CD4-positive, alpha-beta T cell (primary cell): ENCODE results near the gene RNF223. TPM values are rescaled to one million over a fixed set of nuclear protein-coding genes. Genes with fewer than 3 reads are reported as not detected.

Experiments used
- ATAC-seq: fragments of 200-7000 bp; cut with Tn5 transposase; one replicate; pipeline ENCODE4 v1.10.0; 2022; ENCODE audit warnings: mild to moderate bottlenecking; ENCODE audit not compliant: poor library complexity
- CTCF ChIA-PET: fragments of 350-600 bp; sonication (Branson Sonifier 250); formaldehyde crosslinking; loops from one replicate; lab custom pipeline; 2021; ENCODE audit warnings: antibody characterized with exemption, inconsistent platforms; lab: Charles Lee
- POLR2A ChIA-PET: fragments of 350-600 bp; sonication (Branson Sonifier 250); formaldehyde crosslinking; loops from one replicate; lab custom pipeline; 2021; ENCODE audit warnings: antibody characterized with exemption, inconsistent platforms; lab: Charles Lee
- DNase-seq, 14 experiments: peaks; one replicate each; pipeline ENCODE4 v3.0.0-alpha.2; 2013 to 2020; ENCODE audit warnings: mixed read lengths in 2 of 14
- H3K27ac ChIP-seq, 2 donors: one replicate each; pipeline versions ENCODE4 v1.5.1 to v1.7.0; 2013; ENCODE audit warnings: low read length in 2 of 2, low read depth in 1 of 2, mild to moderate bottlenecking in 1 of 2
- H3K27me3 ChIP-seq, 2 experiments: 1 replicate in 1 of 2; 2 replicates in 1 of 2; pipeline versions ENCODE4 v1.6.1 to v1.7.0; 2013; ENCODE audit warnings: low read length in 2 of 2, control low read depth in 1 of 2, mild to moderate bottlenecking in 1 of 2, moderate library complexity in 1 of 2; ENCODE audit not compliant: insufficient read depth in 2 of 2, control insufficient read depth in 1 of 2
- H3K36me3 ChIP-seq: one replicate; pipeline ENCODE4 v1.6.1; 2013; ENCODE audit warnings: low read length, control low read depth; ENCODE audit not compliant: insufficient read depth
- H3K4me1 ChIP-seq: one replicate; pipeline ENCODE4 v1.6.1; 2013; ENCODE audit warnings: low read length, control low read depth; ENCODE audit not compliant: insufficient read depth
- H3K4me3 ChIP-seq: one replicate; pipeline ENCODE4 v1.5.1; 2013; ENCODE audit warnings: mild to moderate bottlenecking, low read length, moderate library complexity
- H3K9me3 ChIP-seq, 2 experiments: 1 replicate in 1 of 2; 2 replicates in 1 of 2; pipeline versions ENCODE4 v1.6.1 to v1.7.0; 2013; ENCODE audit warnings: low read length in 2 of 2, mild to moderate bottlenecking in 2 of 2, control low read depth in 1 of 2, moderate library complexity in 1 of 2; ENCODE audit not compliant: control insufficient read depth in 1 of 2, insufficient read depth in 1 of 2
- H3K27ac Mint-ChIP-seq: one replicate; pipeline ENCODE4 v1.8.0; 2020; ENCODE audit warnings: mixed read lengths
- H3K27me3 Mint-ChIP-seq: one replicate; pipeline ENCODE4 v1.8.0; 2021; ENCODE audit warnings: mixed read lengths
- H3K36me3 Mint-ChIP-seq: one replicate; pipeline ENCODE4 v1.8.0; 2021; ENCODE audit warnings: low read depth, mixed read lengths
- H3K4me1 Mint-ChIP-seq: one replicate; pipeline ENCODE4 v1.8.0; 2021; ENCODE audit warnings: low read depth, mixed read lengths
- H3K4me3 Mint-ChIP-seq: one replicate; pipeline ENCODE4 v1.8.0; 2020; ENCODE audit warnings: mild to moderate bottlenecking, mixed read lengths
- H3K9me3 Mint-ChIP-seq: one replicate; pipeline ENCODE4 v1.8.0; 2020; ENCODE audit warnings: mixed read lengths
- CTCF ChIP-seq: fragments of 200-600 bp; IDR thresholded peaks from one replicate; pipeline ENCODE4 v1.8.0; 2022; ENCODE audit warnings: antibody characterized with exemption, mild to moderate bottlenecking
- intact Hi-C, 2 experiments: fragments of 100-400 bp; cut with DNase I in 1 of 2; cut with micrococcal nuclease in 1 of 2; formaldehyde crosslinking; loops; one replicate each; pipeline versions ENCODE4 v1.15.1 to v1.9.0; 2023 to 2025; cut with DNase I, micrococcal nuclease
- total RNA-seq, 174 experiments: library from RNA in 2 of 174; stranded (reverse) in 2 of 174; gene quantifications; one replicate each; pipeline ENCODE4 v1.2.3 and lab custom pipeline; 2021 to 2026

The RNF223 gene
- total RNA-seq, 2 experiments from 2014 or later, result not detected

GRCh38 chr1:1092894-1093609 lies 18.9 kb upstream of the RNF223 start:
- no peaks in the 10 kb centered on the region for H3K4me1 Mint-ChIP-seq
- Histone ChIP-seq H3K27me3 (no peaks in the 10 kb centered on the region), H3K4me3 (no peak overlapping the region), H3K27ac (no peak overlapping the region), H3K36me3 (no peaks in the 10 kb centered on the region), H3K4me1 (no peaks in the 10 kb centered on the region), H3K9me3 (peaks cover 0 to 8% of the 10 kb centered on the region in 2 experiments)
- intact Hi-C loops, result no loop called here
- H3K27ac Mint-ChIP-seq, result no peak overlapping the region
- ChIA-PET POLR2A (no interaction called here), CTCF (no interaction called here)
- no peak overlapping the region for H3K4me3 Mint-ChIP-seq
- ATAC-seq, result no peak
- no peaks in the 10 kb centered on the region for H3K27me3 Mint-ChIP-seq
- H3K9me3 Mint-ChIP-seq, result no peaks in the 10 kb centered on the region
- TF ChIP-seq CTCF, result no peak
- no peaks in the 10 kb centered on the region for H3K36me3 Mint-ChIP-seq
- peak in 1 of 14 experiments; percentile 25 for DNase-seq

- CTCF ChIA-PET, result no interaction called here
- Histone ChIP-seq H3K36me3 (no peaks in the 10 kb centered on the region), H3K4me1 (no peaks in the 10 kb centered on the region), H3K27ac (no peak overlapping the region), H3K9me3 (peaks cover 0 to 6% of the 10 kb centered on the region in 2 experiments), H3K27me3 (no peaks in the 10 kb centered on the region), H3K4me3 (no peak overlapping the region)
- no peaks in the 10 kb centered on the region for H3K27me3 Mint-ChIP-seq
- intact Hi-C loops, result no loop called here
- no peaks in the 10 kb centered on the region for H3K36me3 Mint-ChIP-seq
- TF ChIP-seq CTCF, result no peak
- POLR2A ChIA-PET, result no interaction called here
- ATAC-seq (no peak), DNase-seq (peak in 2 of 14 experiments; percentile 1 to 20)
- H3K9me3 Mint-ChIP-seq, result no peaks in the 10 kb centered on the region
- no peak overlapping the region for H3K4me3 Mint-ChIP-seq
- H3K27ac Mint-ChIP-seq, result no peak overlapping the region
- no peaks in the 10 kb centered on the region for H3K4me1 Mint-ChIP-seq
Observed at GRCh38 chr1:1092149-1092855, 18.2 kb upstream of the RNF223 start.

- no peak overlapping the region for H3K4me3 Mint-ChIP-seq
- no peaks in the 10 kb centered on the region for H3K4me1 Mint-ChIP-seq
- CTCF ChIA-PET, result no interaction called here
- Histone ChIP-seq H3K4me1 (no peaks in the 10 kb centered on the region), H3K27ac (no peak overlapping the region), H3K4me3 (no peak overlapping the region), H3K9me3 (peaks cover 0 to 5% of the 10 kb centered on the region in 2 experiments), H3K36me3 (no peaks in the 10 kb centered on the region), H3K27me3 (no peaks in the 10 kb centered on the region)
- H3K27ac Mint-ChIP-seq, result no peak overlapping the region
- ATAC-seq, result peak; percentile 41
- no peaks in the 10 kb centered on the region for H3K27me3 Mint-ChIP-seq
- POLR2A ChIA-PET, result no interaction called here
- H3K9me3 Mint-ChIP-seq, result no peaks in the 10 kb centered on the region
- intact Hi-C loops, result no loop called here
- no peak for TF ChIP-seq CTCF
- H3K36me3 Mint-ChIP-seq, result no peaks in the 10 kb centered on the region
- DNase-seq, result peak in 1 of 14 experiments; percentile 41
Observed at GRCh38 chr1:1091344-1092148, 17.4 kb upstream of the RNF223 start.
